SK-N-SH (cell line): Measurements from ENCODE around the gene PCYT1A. TPM values are rescaled to one million over a fixed set of nuclear protein-coding genes. Genes with fewer than 3 reads are reported as not detected.
A peak's percentile ranks its signal among the peaks of the same experiment; 100 is the strongest.

ENCODE experiments used
- CTCF ChIA-PET: fragments of 300-600, 350-600 bp; formaldehyde crosslinking; extraction: SDS; loops from one replicate; lab custom pipeline; 2021; lab: Yijun Ruan, JAX
- POLR2A ChIA-PET: fragments of 350-600 bp; sonication (Branson Sonifier 250); formaldehyde crosslinking; extraction: SDS; loops from one replicate; lab custom pipeline; 2020; ENCODE audit warnings: antibody characterized with exemption, inconsistent platforms; lab: Yijun Ruan, JAX
- DNase-seq: peaks from one replicate; pipeline ENCODE4 v3.0.0; 2012
- H2AFZ ChIP-seq: fragments of 200-600 bp; sonication (generic); 2 replicates; pipeline ENCODE4 v1.8.1; 2016; ENCODE audit warnings: antibody characterized with exemption, mild to moderate bottlenecking, low read depth
- H3F3A ChIP-seq: fragments of 200-600 bp; sonication (generic); replicated peaks from 2 replicates; pipeline ENCODE3; 2016; ENCODE audit warnings: antibody characterized with exemption, mild to moderate bottlenecking; ENCODE audit not compliant: insufficient read depth
- H3K27ac ChIP-seq, 2 experiments: fragments of 200-500 bp in 1 of 2; fragments of 200-600 bp in 1 of 2; sonication (Bioruptor generic) in 1 of 2; sonication (generic), shearing (Covaris generic) in 1 of 2; 2 replicates each; pipeline versions ENCODE4 v1.5.1 to v1.6.1; 2014 to 2016; ENCODE audit warnings: low read depth in 2 of 2, inconsistent platforms in 1 of 2, low read length in 1 of 2, mild to moderate bottlenecking in 1 of 2, mixed read lengths in 1 of 2
- H3K27me3 ChIP-seq: fragments of 200-600 bp; sonication (generic), shearing (Covaris generic); 2 replicates; pipeline ENCODE4 v1.6.1; 2016; ENCODE audit warnings: mixed run types; ENCODE audit not compliant: insufficient read depth
- H3K36me3 ChIP-seq, 2 experiments: fragments of 200-500 bp in 1 of 2; fragments of 200-600 bp in 1 of 2; sonication (Bioruptor generic) in 1 of 2; sonication (generic) in 1 of 2; replicated peaks in 1 of 2; 2 replicates each; pipeline versions ENCODE3 to v1.5.1; 2014 to 2016; ENCODE audit warnings: low read length in 1 of 2, mild to moderate bottlenecking in 1 of 2; ENCODE audit not compliant: insufficient read depth in 2 of 2, control insufficient read depth in 1 of 2
- H3K4me1 ChIP-seq, 2 experiments: fragments of 200-500 bp in 1 of 2; fragments of 200-600 bp in 1 of 2; sonication (Bioruptor generic) in 1 of 2; sonication (generic), shearing (Covaris generic) in 1 of 2; 2 replicates each; pipeline versions ENCODE4 v1.5.1 to v1.6.1; 2014 to 2016; ENCODE audit warnings: low read depth in 1 of 2, low read length in 1 of 2, mixed run types in 1 of 2; ENCODE audit not compliant: insufficient read depth in 2 of 2, control insufficient read depth in 1 of 2
- H3K4me2 ChIP-seq: fragments of 200-600 bp; sonication (generic), shearing (Covaris generic); 2 replicates; pipeline ENCODE4 v1.6.1; 2017; ENCODE audit warnings: mixed run types
- H3K4me3 ChIP-seq, 2 experiments: fragments of 200-500 bp in 1 of 2; fragments of 200-600 bp in 1 of 2; sonication (Bioruptor generic) in 1 of 2; sonication (generic), shearing (Covaris generic) in 1 of 2; 2 replicates each; pipeline versions ENCODE4 v1.5.1 to v1.8.1; 2014 to 2016; ENCODE audit warnings: low read depth in 2 of 2, inconsistent platforms in 1 of 2, low read length in 1 of 2, mild to moderate bottlenecking in 1 of 2, mixed read lengths in 1 of 2, moderate library complexity in 1 of 2
- H3K79me2 ChIP-seq: fragments of 200-600 bp; sonication (generic); 2 replicates; pipeline ENCODE4 v1.8.1; 2017; ENCODE audit warnings: mild to moderate bottlenecking; ENCODE audit not compliant: insufficient read depth
- H3K9ac ChIP-seq: fragments of 200-600 bp; sonication (generic); 2 replicates; pipeline ENCODE4 v1.6.1; 2017; ENCODE audit warnings: mixed run types
- H3K9me2 ChIP-seq: fragments of 200-600 bp; sonication (generic); 2 replicates; pipeline ENCODE4 v1.6.1; 2017; ENCODE audit warnings: mixed run types
- H3K9me3 ChIP-seq: fragments of 200-600 bp; sonication (generic); 2 replicates; pipeline ENCODE4 v1.6.1; 2017; ENCODE audit warnings: mixed run types, mild to moderate bottlenecking, moderate library complexity
- H4K20me1 ChIP-seq: fragments of 200-600 bp; sonication (generic); 2 replicates; pipeline ENCODE4 v1.6.1; 2017; ENCODE audit warnings: mild to moderate bottlenecking, mixed run types; ENCODE audit not compliant: insufficient read depth
- CHD2 ChIP-seq: fragments of 150-350 bp; IDR thresholded peaks from 2 replicates; pipeline ENCODE4 v1.6.1; 2018; ENCODE audit warnings: low read length; ENCODE audit not compliant: partially characterized antibody
- ELF1 ChIP-seq: IDR thresholded peaks from 2 replicates; pipeline ENCODE4 v1.4.0; 2012
- EP300 ChIP-seq, 2 experiments: IDR thresholded peaks; 2 replicates each; pipeline versions ENCODE4 v1.4.0 to v1.6.1; 2012; ENCODE audit warnings: borderline replicate concordance in 1 of 2, low read depth in 1 of 2, low read length in 1 of 2
- FOSL2 ChIP-seq: IDR thresholded peaks from 2 replicates; pipeline ENCODE4 v1.4.0; 2012; ENCODE audit warnings: low read depth, mild to moderate bottlenecking, moderate library complexity, borderline replicate concordance
- FOXM1 ChIP-seq: IDR thresholded peaks from 2 replicates; pipeline ENCODE4 v1.4.0; 2012; ENCODE audit warnings: low read depth, mild to moderate bottlenecking
- GABPA ChIP-seq: IDR thresholded peaks from 2 replicates; pipeline ENCODE4 v1.4.0; 2012; ENCODE audit warnings: low read depth, mild to moderate bottlenecking
- JUND ChIP-seq: IDR thresholded peaks from 2 replicates; pipeline ENCODE4 v1.4.0; 2012
- MXI1 ChIP-seq: IDR thresholded peaks from 2 replicates; pipeline ENCODE4 v1.6.1; 2012; ENCODE audit warnings: mild to moderate bottlenecking, low read depth, low read length, improper control_type of control experiment
- NRF1 ChIP-seq: IDR thresholded peaks from 2 replicates; pipeline ENCODE4 v1.6.1; 2012; ENCODE audit warnings: low read depth, mild to moderate bottlenecking, low read length
- PBX3 ChIP-seq: IDR thresholded peaks from 2 replicates; pipeline ENCODE4; 2012
- RAD21 ChIP-seq: IDR thresholded peaks from 2 replicates; pipeline ENCODE4 v1.6.1; 2012; ENCODE audit warnings: mild to moderate bottlenecking, low read length
- RCOR1 ChIP-seq: fragments of 150-350 bp; IDR thresholded peaks from 2 replicates; pipeline ENCODE4 v1.6.1; 2017; ENCODE audit warnings: antibody characterized with exemption, low read length
- RFX5 ChIP-seq: IDR thresholded peaks from 2 replicates; pipeline ENCODE4 v1.6.1; 2012; ENCODE audit warnings: mild to moderate bottlenecking, improper control_type of control experiment, low read length
- SIN3A ChIP-seq: IDR thresholded peaks from 2 replicates; pipeline ENCODE4 v1.6.1; 2012; ENCODE audit warnings: low read depth, mild to moderate bottlenecking, low read length, moderate library complexity, borderline replicate concordance
- SMC3 ChIP-seq: IDR thresholded peaks from 2 replicates; pipeline ENCODE4 v1.6.1; 2012; ENCODE audit warnings: low read depth, low read length, improper control_type of control experiment
- TEAD4 ChIP-seq: IDR thresholded peaks from 2 replicates; pipeline ENCODE4 v1.4.0; 2012; ENCODE audit warnings: mild to moderate bottlenecking, borderline replicate concordance; ENCODE audit not compliant: insufficient read depth
- WGBS: methylation state at CpG from one replicate; pipeline ENCODE4 v1.1.6; 2017; ENCODE audit warnings: low lambda C conversion rate; 5-methylcytosine and 5-hydroxymethylcytosine counted together
- polyA plus RNA-seq, 3 experiments: library from polyadenylated mRNA; depleted of rRNA; stranded (reverse); fragments of >200 nt; gene quantifications; 2 replicates each; pipeline ENCODE4 v1.2.3, GENCODE V29; 2012
- TF ChIP-seq, protein P1 (sequence below): IDR thresholded peaks from 2 replicates; pipeline ENCODE4 v1.4.0; 2012; ENCODE audit warnings: low read depth
- TF ChIP-seq, protein P2 (sequence below): fragments of 200-600 bp; sonication (generic); IDR thresholded peaks from 2 replicates; pipeline ENCODE4 v1.6.1; 2017; ENCODE audit warnings: antibody characterized with exemption, mild to moderate bottlenecking, moderate library complexity
- TF ChIP-seq, protein P3 (sequence below): IDR thresholded peaks from 2 replicates; pipeline ENCODE4 v1.6.1; 2012; ENCODE audit warnings: mild to moderate bottlenecking, low read depth, low read length, moderate library complexity

Gene PCYT1A
- polyA plus RNA-seq, 1 of the 3 experiments (the other 2 are of a cell fraction): 45.9 TPM

DNA sequence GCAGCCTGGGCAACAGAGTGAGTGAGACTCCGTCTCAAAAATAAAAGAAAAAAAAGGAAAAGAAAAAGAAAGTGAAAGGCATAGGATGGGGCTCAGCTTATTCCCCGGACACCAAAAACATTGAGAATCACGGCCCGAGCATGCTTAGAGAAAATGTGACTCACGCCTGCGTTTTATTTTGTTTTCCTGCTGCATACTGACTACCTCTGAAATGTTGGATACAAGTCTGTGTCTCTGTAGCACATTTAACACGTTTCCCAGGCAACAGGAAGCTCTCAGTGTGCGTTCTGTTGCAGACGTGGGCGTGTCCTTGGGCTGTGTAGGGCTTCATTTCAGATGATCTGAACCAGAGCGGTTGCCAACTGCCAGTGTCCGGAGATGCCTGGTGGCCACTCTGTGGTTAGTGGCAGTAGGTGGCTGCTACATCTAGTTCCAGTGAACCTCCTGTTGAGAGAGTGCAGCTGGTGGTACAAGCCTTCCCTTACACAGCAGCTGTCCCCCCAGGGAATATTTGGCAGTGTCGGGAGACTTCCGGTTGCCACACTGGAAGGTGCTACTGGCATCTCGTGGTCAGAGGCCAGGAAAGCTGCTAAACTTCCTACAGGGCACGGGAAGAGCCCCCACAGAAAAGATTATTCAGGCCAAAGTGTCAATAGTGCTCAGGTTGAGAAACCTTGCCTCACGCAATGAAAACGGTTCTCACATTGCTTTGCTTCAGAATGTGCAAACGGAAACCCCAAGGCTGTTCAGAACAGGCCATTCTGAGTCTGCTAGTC lies 68.1 kb downstream of the PCYT1A start:
- H3K4me2 ChIP-seq: peak overlapping the region; percentile 33; the same call in 1 of the 2 replicates
- H3K4me1 ChIP-seq: peaks cover 0 to 17% of the 10 kb centered on the region in 2 experiments; a peak in 1 of 4 replicates
- ChIA-PET POLR2A (interaction anchor here (0.6 to 1.0 kb wide), 3 partner anchors 70 to 99 kb away, joined by 3 to 5 read pairs (median 3); partner anchors contain the start of gene DYNLT2B), CTCF (interaction anchor here (0.8 to 2.3 kb wide), 7 partner anchors 10 to 310 kb away, joined by 3 to 9 read pairs (median 3); no protein-coding TSS in a partner anchor)
- H3K9ac ChIP-seq: no peak overlapping the region
- H3F3A ChIP-seq: no peaks in the 10 kb centered on the region
- peak; percentile 88 for DNase-seq
- peak overlapping the region; percentile 43 to 79; a peak in 3 of 4 replicates for H3K27ac ChIP-seq
- no peaks in the 10 kb centered on the region for H4K20me1 ChIP-seq
- peak; percentile 88 for TF ChIP-seq MXI1
- no peak for TF ChIP-seq TEAD4
- TF ChIP-seq EP300 (IDR thresholded peaks at IDR 0.05; ENCODE audit: borderline replicate concordance in 1 of 2, low read depth in 1 of 2, low read length in 1 of 2): peak in 1 of 2 experiments; percentile 18; a peak in 1 of 4 replicates
- TF ChIP-seq RCOR1: peak; percentile 63; the same call in 1 of the 2 replicates
- no peak for TF ChIP-seq JUND
- peak; percentile 21; the same call in 1 of the 2 replicates for TF ChIP-seq RAD21
- no peak for TF ChIP-seq FOSL2
- no peak for TF ChIP-seq NRF1
- TF ChIP-seq FOXM1: no peak
- TF ChIP-seq, protein P1, sequence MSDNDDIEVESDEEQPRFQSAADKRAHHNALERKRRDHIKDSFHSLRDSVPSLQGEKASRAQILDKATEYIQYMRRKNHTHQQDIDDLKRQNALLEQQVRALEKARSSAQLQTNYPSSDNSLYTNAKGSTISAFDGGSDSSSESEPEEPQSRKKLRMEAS: no peak
- TF ChIP-seq CHD2: peak; percentile 46
- peak; percentile 59 for TF ChIP-seq RFX5
- TF ChIP-seq GABPA: no peak
- peak; percentile 9; the same call in 1 of the 2 replicates for TF ChIP-seq SMC3
- TF ChIP-seq SIN3A: no peak
- no peak for TF ChIP-seq ELF1
- H3K36me3 ChIP-seq: no peaks in the 10 kb centered on the region
- peak overlapping the region in 1 of 2 experiments; percentile 3; a peak in 1 of 4 replicates for H3K4me3 ChIP-seq
- H3K79me2 ChIP-seq: no peaks in the 10 kb centered on the region
- H3K27me3 ChIP-seq: no peaks in the 10 kb centered on the region
- peak overlapping the region; percentile 35; the same call in 1 of the 2 replicates for H2AFZ ChIP-seq
- H3K9me3 ChIP-seq: no peaks in the 10 kb centered on the region
- 53% methylated on average over 19 of the region's 19 CpGs for WGBS
- H3K9me2 ChIP-seq: no peaks in the 10 kb centered on the region

- Histone ChIP-seq H3K27ac (peak overlapping the region in 1 of 2 experiments; percentile 14; a peak in 1 of 4 replicates), H3K4me1 (peaks cover 0 to 17% of the 10 kb centered on the region in 2 experiments; a peak in 1 of 4 replicates), H3K79me2 (no peaks in the 10 kb centered on the region), H4K20me1 (no peaks in the 10 kb centered on the region), H3K9me2 (no peaks in the 10 kb centered on the region), H3K9ac (no peak overlapping the region), H3F3A (no peaks in the 10 kb centered on the region), H3K9me3 (no peaks in the 10 kb centered on the region), H3K4me3 (no peak overlapping the region), H3K27me3 (no peaks in the 10 kb centered on the region), H2AFZ (no peak overlapping the region), H3K4me2 (no peak overlapping the region), H3K36me3 (no peaks in the 10 kb centered on the region)
- CTCF ChIA-PET: interaction anchor here (1.0 to 2.3 kb wide), 4 partner anchors 11 to 319 kb away, joined by 3 to 9 read pairs (median 3); no protein-coding TSS in a partner anchor
- no peak for DNase-seq
- WGBS: 91% methylated on average over 10 of the region's 13 CpGs
- POLR2A ChIA-PET: no interaction called here
- TF ChIP-seq NRF1: no peak
- TF ChIP-seq, protein P2, sequence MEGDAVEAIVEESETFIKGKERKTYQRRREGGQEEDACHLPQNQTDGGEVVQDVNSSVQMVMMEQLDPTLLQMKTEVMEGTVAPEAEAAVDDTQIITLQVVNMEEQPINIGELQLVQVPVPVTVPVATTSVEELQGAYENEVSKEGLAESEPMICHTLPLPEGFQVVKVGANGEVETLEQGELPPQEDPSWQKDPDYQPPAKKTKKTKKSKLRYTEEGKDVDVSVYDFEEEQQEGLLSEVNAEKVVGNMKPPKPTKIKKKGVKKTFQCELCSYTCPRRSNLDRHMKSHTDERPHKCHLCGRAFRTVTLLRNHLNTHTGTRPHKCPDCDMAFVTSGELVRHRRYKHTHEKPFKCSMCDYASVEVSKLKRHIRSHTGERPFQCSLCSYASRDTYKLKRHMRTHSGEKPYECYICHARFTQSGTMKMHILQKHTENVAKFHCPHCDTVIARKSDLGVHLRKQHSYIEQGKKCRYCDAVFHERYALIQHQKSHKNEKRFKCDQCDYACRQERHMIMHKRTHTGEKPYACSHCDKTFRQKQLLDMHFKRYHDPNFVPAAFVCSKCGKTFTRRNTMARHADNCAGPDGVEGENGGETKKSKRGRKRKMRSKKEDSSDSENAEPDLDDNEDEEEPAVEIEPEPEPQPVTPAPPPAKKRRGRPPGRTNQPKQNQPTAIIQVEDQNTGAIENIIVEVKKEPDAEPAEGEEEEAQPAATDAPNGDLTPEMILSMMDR: no peak
- no peak for TF ChIP-seq TEAD4
- no peak for TF ChIP-seq SMC3
- no peak for TF ChIP-seq GABPA
- TF ChIP-seq, protein P3, sequence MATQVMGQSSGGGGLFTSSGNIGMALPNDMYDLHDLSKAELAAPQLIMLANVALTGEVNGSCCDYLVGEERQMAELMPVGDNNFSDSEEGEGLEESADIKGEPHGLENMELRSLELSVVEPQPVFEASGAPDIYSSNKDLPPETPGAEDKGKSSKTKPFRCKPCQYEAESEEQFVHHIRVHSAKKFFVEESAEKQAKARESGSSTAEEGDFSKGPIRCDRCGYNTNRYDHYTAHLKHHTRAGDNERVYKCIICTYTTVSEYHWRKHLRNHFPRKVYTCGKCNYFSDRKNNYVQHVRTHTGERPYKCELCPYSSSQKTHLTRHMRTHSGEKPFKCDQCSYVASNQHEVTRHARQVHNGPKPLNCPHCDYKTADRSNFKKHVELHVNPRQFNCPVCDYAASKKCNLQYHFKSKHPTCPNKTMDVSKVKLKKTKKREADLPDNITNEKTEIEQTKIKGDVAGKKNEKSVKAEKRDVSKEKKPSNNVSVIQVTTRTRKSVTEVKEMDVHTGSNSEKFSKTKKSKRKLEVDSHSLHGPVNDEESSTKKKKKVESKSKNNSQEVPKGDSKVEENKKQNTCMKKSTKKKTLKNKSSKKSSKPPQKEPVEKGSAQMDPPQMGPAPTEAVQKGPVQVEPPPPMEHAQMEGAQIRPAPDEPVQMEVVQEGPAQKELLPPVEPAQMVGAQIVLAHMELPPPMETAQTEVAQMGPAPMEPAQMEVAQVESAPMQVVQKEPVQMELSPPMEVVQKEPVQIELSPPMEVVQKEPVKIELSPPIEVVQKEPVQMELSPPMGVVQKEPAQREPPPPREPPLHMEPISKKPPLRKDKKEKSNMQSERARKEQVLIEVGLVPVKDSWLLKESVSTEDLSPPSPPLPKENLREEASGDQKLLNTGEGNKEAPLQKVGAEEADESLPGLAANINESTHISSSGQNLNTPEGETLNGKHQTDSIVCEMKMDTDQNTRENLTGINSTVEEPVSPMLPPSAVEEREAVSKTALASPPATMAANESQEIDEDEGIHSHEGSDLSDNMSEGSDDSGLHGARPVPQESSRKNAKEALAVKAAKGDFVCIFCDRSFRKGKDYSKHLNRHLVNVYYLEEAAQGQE: no peak
- no peak for TF ChIP-seq PBX3
- TF ChIP-seq RCOR1: no peak
- no peak for TF ChIP-seq JUND
These were observed 69.3 kb downstream of the PCYT1A start for GRCh38 chr3:196218155-196218712.
